GM19395 (cell line): ENCODE data around the gene PTPDC1.
"Not testable (repeated sequence)": the region's sequence is repeated elsewhere in the genome, so short reads cannot be mapped to it uniquely, and the experiment has no call there.

Source experiments
- ATAC-seq: cut with Tn5 transposase; IDR thresholded peaks from one replicate; pipeline ENCODE4 v1.9.1; 2021; ENCODE audit warnings: mild to moderate bottlenecking, moderate library complexity; ENCODE audit not compliant: unreplicated experiment

PTPDC1 gene

GRCh38 chr9:94094219-94095145 lies 10.2 kb downstream of the PTPDC1 start:
- not testable (repeated sequence) for ATAC-seq

- no peak for ATAC-seq
Observed at GRCh38 chr9:94096819-94097577, 12.7 kb downstream of the PTPDC1 start.

GRCh38 chr9:94097788-94098414 lies 13.6 kb downstream of the PTPDC1 start:
- ATAC-seq: no peak

- no peak for ATAC-seq
Observed at GRCh38 chr9:94100152-94100879, 16.1 kb downstream of the PTPDC1 start.

- ATAC-seq: no peak
Observed at GRCh38 chr9:94101162-94101853, 17.0 kb downstream of the PTPDC1 start.

- ATAC-seq: no peak
Observed at GRCh38 chr9:94108584-94108983, 24.3 kb downstream of the PTPDC1 start.

GRCh38 chr9:94110821-94111252 lies 26.6 kb downstream of the PTPDC1 start:
- no peak for ATAC-seq

GRCh38 chr9:94111446-94111845 lies 27.2 kb downstream of the PTPDC1 start:
- ATAC-seq: no peak

- ATAC-seq: no peak
Observed at GRCh38 chr9:94112716-94113465, 28.6 kb downstream of the PTPDC1 start.

GRCh38 chr9:94120088-94120487 lies 35.8 kb downstream of the PTPDC1 start:
- ATAC-seq: not testable (repeated sequence)

- ATAC-seq: no peak
Observed at GRCh38 chr9:94120854-94121376, 36.7 kb downstream of the PTPDC1 start.

GRCh38 chr9:94126844-94127243 lies 42.6 kb downstream of the PTPDC1 start:
- no peak for ATAC-seq

GRCh38 chr9:94127806-94128205 lies 43.5 kb downstream of the PTPDC1 start:
- no peak for ATAC-seq

- no peak for ATAC-seq
Observed at GRCh38 chr9:94128580-94128979, 44.3 kb downstream of the PTPDC1 start.

- ATAC-seq: no peak
Observed at GRCh38 chr9:94134629-94135028, 50.4 kb downstream of the PTPDC1 start.

- ATAC-seq: no peak
Observed at GRCh38 chr9:94135222-94135621, 51.0 kb downstream of the PTPDC1 start.

GRCh38 chr9:94139672-94140417 lies 55.6 kb downstream of the PTPDC1 start:
- no peak for ATAC-seq

- no peak for ATAC-seq
Observed at GRCh38 chr9:94140418-94140780, 56.1 kb downstream of the PTPDC1 start.
